Common myeloid progenitor, CD34-positive (primary cell): ENCODE measurements around the gene ARHGAP26.
A peak's percentile ranks its signal among the peaks of the same experiment; 100 is the strongest.

ENCODE experiments used
- CTCF ChIA-PET: fragments of 350-600 bp; sonication (Branson Sonifier 250); formaldehyde crosslinking; loops from one replicate; lab custom pipeline; 2021; ENCODE audit warnings: antibody characterized with exemption; lab: Charles Lee
- POLR2A ChIA-PET: fragments of 350-600 bp; sonication (Branson Sonifier 250); formaldehyde crosslinking; loops from one replicate; lab custom pipeline; 2021; ENCODE audit warnings: antibody characterized with exemption; lab: Charles Lee
- DNase-seq, 3 donors: peaks; one replicate each; pipeline versions ENCODE4 v3.0.0 to v3.0.0-alpha.2; 2013
- H3K27ac ChIP-seq, 2 experiments: 1 replicate in 1 of 2; 2 replicates in 1 of 2; pipeline ENCODE4 v1.7.0; 2013; ENCODE audit warnings: inconsistent platforms in 2 of 2, low read length in 2 of 2, mild to moderate bottlenecking in 2 of 2, low read depth in 1 of 2, moderate library complexity in 1 of 2; ENCODE audit not compliant: severe bottlenecking in 2 of 2, insufficient read depth in 1 of 2, poor library complexity in 1 of 2
- H3K27me3 ChIP-seq, 5 experiments: replicated peaks in 2 of 5; 1 replicate in 3 of 5; 2 replicates in 2 of 5; pipeline versions ENCODE4 v1.6.1 to v1.7.0; 2013; ENCODE audit warnings: low read length in 4 of 5, mild to moderate bottlenecking in 2 of 5, moderate library complexity in 2 of 5, inconsistent platforms in 1 of 5; ENCODE audit not compliant: insufficient read depth in 5 of 5, control insufficient read depth in 4 of 5
- H3K36me3 ChIP-seq, 4 experiments: 1 replicate in 2 of 4; 2 replicates in 2 of 4; pipeline versions ENCODE4 v1.6.1 to v1.7.0; 2013; ENCODE audit warnings: low read length in 3 of 4, control low read depth in 1 of 4, mild to moderate bottlenecking in 1 of 4; ENCODE audit not compliant: control insufficient read depth in 4 of 4, insufficient read depth in 4 of 4
- H3K4me1 ChIP-seq, 4 experiments: 1 replicate in 3 of 4; 2 replicates in 1 of 4; pipeline versions ENCODE4 v1.6.1 to v1.7.1; 2013; ENCODE audit warnings: low read length in 3 of 4, mild to moderate bottlenecking in 3 of 4, control low read depth in 1 of 4, inconsistent platforms in 1 of 4, moderate library complexity in 1 of 4; ENCODE audit not compliant: control insufficient read depth in 4 of 4, insufficient read depth in 4 of 4; ENCODE audit errors: control extremely low read depth in 1 of 4
- H3K4me3 ChIP-seq, 7 experiments: 1 replicate in 4 of 7; 2 replicates in 3 of 7; pipeline versions ENCODE4 v1.5.1 to v1.7.0; 2013; ENCODE audit warnings: mild to moderate bottlenecking in 7 of 7, low read length in 6 of 7, moderate library complexity in 6 of 7, inconsistent platforms in 2 of 7, low read depth in 2 of 7, control low read depth in 1 of 7; ENCODE audit not compliant: insufficient read depth in 4 of 7, control insufficient read depth in 1 of 7; ENCODE audit errors: extremely low read depth in 1 of 7
- H3K9me3 ChIP-seq, 5 experiments: 1 replicate in 4 of 5; 2 replicates in 1 of 5; pipeline versions ENCODE4 v1.6.1 to v1.7.1; 2013; ENCODE audit warnings: low read length in 4 of 5, mild to moderate bottlenecking in 2 of 5, inconsistent platforms in 1 of 5, low read depth in 1 of 5, moderate library complexity in 1 of 5; ENCODE audit not compliant: control insufficient read depth in 4 of 5, insufficient read depth in 2 of 5; ENCODE audit errors: control extremely low read depth in 1 of 5
- WGBS: methylation state at CpG from one replicate; pipeline ENCODE4 v1.1.5; 2013; ENCODE audit not compliant: insufficient coverage; 5-methylcytosine and 5-hydroxymethylcytosine counted together

ARHGAP26 gene

GRCh38 chr5:142934051-142934762 is 164.0 kb downstream of the ARHGAP26 start:
- H3K4me3 ChIP-seq: peak overlapping the region in 1 of 7 experiments; percentile 40
- ChIA-PET POLR2A (interaction anchor here (0.6 kb wide), 1 partner anchor 45 kb away, joined by 3 read pairs; no protein-coding TSS in a partner anchor), CTCF (interaction anchor here (1.0 to 3.3 kb wide), 7 partner anchors 9 to 185 kb away, joined by 3 to 20 read pairs (median 3); no protein-coding TSS in a partner anchor)
- no peaks in the 10 kb centered on the region for H3K27me3 ChIP-seq
- peak overlapping the region; percentile 27 to 49 for H3K27ac ChIP-seq
- peaks cover 43 to 83% (median 51%) of the 10 kb centered on the region in 4 experiments for H3K4me1 ChIP-seq
- WGBS: 33% methylated on average over 1 of the region's 4 CpGs
- DNase-seq: peak; percentile 25 to 81 (median 65)
- H3K36me3 ChIP-seq: peaks cover 0 to 6% (median 0%) of the 10 kb centered on the region in 4 experiments
- H3K9me3 ChIP-seq: no peaks in the 10 kb centered on the region

GRCh38 chr5:142935014-142935413 is 164.8 kb downstream of the ARHGAP26 start:
- no CpG with 5 or more reads among the region's 5 CpGs for WGBS
- peak overlapping the region in 1 of 2 experiments; percentile 49 for H3K27ac ChIP-seq
- ChIA-PET POLR2A (no interaction called here), CTCF (interaction anchor here (1.0 to 3.3 kb wide), 5 partner anchors 9 to 184 kb away, joined by 3 to 20 read pairs (median 3); no protein-coding TSS in a partner anchor)
- no peaks in the 10 kb centered on the region for H3K9me3 ChIP-seq
- H3K4me3 ChIP-seq: peak overlapping the region in 2 of 7 experiments; percentile 9 to 52
- peaks cover 41 to 75% (median 44%) of the 10 kb centered on the region in 4 experiments for H3K4me1 ChIP-seq
- H3K27me3 ChIP-seq: no peaks in the 10 kb centered on the region
- no peak for DNase-seq
- H3K36me3 ChIP-seq: peaks cover 0 to 6% (median 0%) of the 10 kb centered on the region in 4 experiments

- H3K36me3 ChIP-seq: peaks cover 0 to 1% (median 0%) of the 10 kb centered on the region in 4 experiments
- no peak for DNase-seq
- H3K27me3 ChIP-seq: no peaks in the 10 kb centered on the region
- no peak overlapping the region for H3K27ac ChIP-seq
- ChIA-PET POLR2A (no interaction called here), CTCF (interaction anchor here (0.8 kb wide), 1 partner anchor 16 kb away, joined by 5 read pairs; no protein-coding TSS in a partner anchor)
- no peak overlapping the region for H3K4me3 ChIP-seq
- 90% methylated on average over 1 of the region's 4 CpGs for WGBS
- no peaks in the 10 kb centered on the region for H3K9me3 ChIP-seq
- H3K4me1 ChIP-seq: peaks cover 33 to 60% (median 38%) of the 10 kb centered on the region in 4 experiments
These were observed 167.2 kb downstream of the ARHGAP26 start for GRCh38 chr5:142937374-142937773.

- no peaks in the 10 kb centered on the region for H3K9me3 ChIP-seq
- no peaks in the 10 kb centered on the region for H3K36me3 ChIP-seq
- 100% methylated on average over 1 of the region's 4 CpGs for WGBS
- no peak overlapping the region for H3K4me3 ChIP-seq
- H3K27me3 ChIP-seq: no peaks in the 10 kb centered on the region
- H3K4me1 ChIP-seq: peaks cover 30 to 55% (median 35%) of the 10 kb centered on the region in 4 experiments
- ChIA-PET POLR2A (interaction anchor here (0.6 kb wide), 1 partner anchor 8 kb away, joined by 3 read pairs; no protein-coding TSS in a partner anchor), CTCF (interaction anchor here (0.8 to 2.6 kb wide), 4 partner anchors 8 to 17 kb away, joined by 3 to 9 read pairs (median 6); no protein-coding TSS in a partner anchor)
- H3K27ac ChIP-seq: no peak overlapping the region
- DNase-seq: no peak
These were observed 168.2 kb downstream of the ARHGAP26 start for GRCh38 chr5:142938266-142938880.

- 92% methylated on average over 2 of the region's 3 CpGs for WGBS
- Histone ChIP-seq H3K27ac (no peak overlapping the region), H3K9me3 (no peaks in the 10 kb centered on the region), H3K36me3 (no peaks in the 10 kb centered on the region), H3K27me3 (no peaks in the 10 kb centered on the region), H3K4me1 (peaks cover 24 to 48% (median 29%) of the 10 kb centered on the region in 4 experiments), H3K4me3 (no peak overlapping the region)
- ChIA-PET POLR2A (no interaction called here), CTCF (interaction anchor here (1.2 to 2.6 kb wide), 3 partner anchors 9 to 18 kb away, joined by 3 to 9 read pairs (median 7); no protein-coding TSS in a partner anchor)
- no peak for DNase-seq
These were observed 168.8 kb downstream of the ARHGAP26 start for GRCh38 chr5:142939006-142939405.

GRCh38 chr5:142939884-142940283 is 169.7 kb downstream of the ARHGAP26 start:
- Histone ChIP-seq H3K9me3 (no peaks in the 10 kb centered on the region), H3K27me3 (no peaks in the 10 kb centered on the region), H3K36me3 (no peaks in the 10 kb centered on the region), H3K4me1 (peaks cover 17 to 40% (median 22%) of the 10 kb centered on the region in 4 experiments), H3K27ac (no peak overlapping the region), H3K4me3 (no peak overlapping the region)
- no peak for DNase-seq
- WGBS: 95% methylated on average over 3 of the region's 4 CpGs
- CTCF ChIA-PET: interaction anchor here (1.8 to 2.6 kb wide), 2 partner anchors 14 to 18 kb away, joined by 7 to 9 read pairs; no protein-coding TSS in a partner anchor
- POLR2A ChIA-PET: no interaction called here
